Central memory CD4-positive, alpha-beta T cell (primary cell): ENCODE data around the gene NEK4.

Source experiments
- DNase-seq: peaks from one replicate; pipeline ENCODE4 v3.0.0; 2022

NEK4 gene

DNA sequence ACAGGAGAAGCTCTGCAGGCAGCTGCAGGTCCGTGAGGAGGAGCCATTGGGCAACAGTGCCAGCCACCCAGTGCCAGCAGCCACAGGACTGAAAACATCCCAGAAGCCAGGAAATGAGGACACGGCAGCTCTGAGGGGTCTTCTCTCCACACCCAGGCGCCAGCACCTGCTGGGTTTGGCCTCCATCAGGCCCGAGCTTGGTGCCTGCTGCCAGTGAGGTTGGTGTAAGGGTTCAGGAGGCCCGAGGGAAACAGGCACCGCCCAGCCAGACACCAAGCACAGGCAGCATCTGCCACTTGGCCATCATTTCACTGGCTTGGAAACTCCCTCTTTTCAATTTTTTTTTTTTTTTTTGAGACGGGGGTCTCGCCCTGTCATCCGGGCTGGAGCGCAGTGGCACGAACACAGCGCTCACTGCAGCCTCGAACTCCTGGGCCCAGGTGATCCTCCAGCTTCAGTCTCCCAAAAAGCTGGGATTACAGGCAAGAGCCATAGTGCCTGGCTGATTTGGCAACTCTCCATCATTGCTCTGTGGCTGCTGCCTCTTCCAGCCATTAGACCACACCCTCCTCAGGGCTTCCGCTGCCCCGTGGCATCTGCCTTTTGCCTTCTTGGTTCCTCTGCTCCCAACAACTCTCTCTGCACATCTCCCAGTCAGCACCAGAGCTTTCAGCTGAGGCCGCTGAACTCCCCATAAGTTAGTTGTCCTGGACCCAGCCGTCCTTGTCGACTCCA is 22.4 kb upstream of the NEK4 start:
- DNase-seq = no peak

DNA sequence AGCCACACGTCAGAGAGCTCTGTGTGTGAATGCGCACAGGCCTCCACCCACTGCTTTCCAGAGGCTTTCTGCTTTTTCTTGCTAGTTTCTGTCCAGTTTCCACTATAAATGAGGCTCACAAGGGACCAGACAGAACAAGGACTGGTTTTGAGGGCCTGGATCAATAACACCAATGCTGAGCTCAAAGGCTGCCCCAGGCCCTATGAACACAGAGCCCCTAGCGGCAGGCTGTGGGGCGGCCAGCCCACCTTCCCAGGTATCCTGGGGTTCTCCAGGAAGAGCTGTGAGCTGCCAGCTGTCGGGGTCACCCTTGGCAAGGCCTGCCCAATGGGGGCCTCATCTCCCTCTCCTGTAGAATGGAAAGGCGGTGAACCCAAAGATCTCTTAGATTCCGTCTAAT is 21.7 kb upstream of the NEK4 start:
- no peak for DNase-seq

GRCh38 chr3:52791928-52792327 is 21.2 kb upstream of the NEK4 start:
- DNase-seq = no peak

- DNase-seq = no peak
These were observed 20.6 kb upstream of the NEK4 start for GRCh38 chr3:52791366-52791765.

DNA sequence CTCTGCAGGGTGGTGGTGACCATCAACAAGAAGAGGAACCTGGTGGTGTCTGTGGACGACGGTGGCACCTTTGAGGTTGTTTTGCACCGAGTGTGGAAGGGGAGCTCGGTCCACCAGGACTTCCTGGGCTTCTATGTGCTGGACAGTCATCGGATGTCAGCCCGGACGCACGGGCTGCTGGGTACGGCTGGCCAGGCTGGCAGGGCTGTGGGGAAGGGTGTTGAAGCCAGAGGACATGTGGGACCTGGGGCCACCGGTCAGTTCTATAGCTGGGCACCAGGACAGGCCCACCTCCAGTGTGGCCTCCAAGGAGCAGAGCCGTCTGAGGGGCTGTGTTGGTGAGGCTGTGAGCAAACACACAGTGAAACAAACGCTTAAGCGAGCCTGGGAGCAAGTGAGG is 20.0 kb upstream of the NEK4 start:
- DNase-seq = no peak

DNA sequence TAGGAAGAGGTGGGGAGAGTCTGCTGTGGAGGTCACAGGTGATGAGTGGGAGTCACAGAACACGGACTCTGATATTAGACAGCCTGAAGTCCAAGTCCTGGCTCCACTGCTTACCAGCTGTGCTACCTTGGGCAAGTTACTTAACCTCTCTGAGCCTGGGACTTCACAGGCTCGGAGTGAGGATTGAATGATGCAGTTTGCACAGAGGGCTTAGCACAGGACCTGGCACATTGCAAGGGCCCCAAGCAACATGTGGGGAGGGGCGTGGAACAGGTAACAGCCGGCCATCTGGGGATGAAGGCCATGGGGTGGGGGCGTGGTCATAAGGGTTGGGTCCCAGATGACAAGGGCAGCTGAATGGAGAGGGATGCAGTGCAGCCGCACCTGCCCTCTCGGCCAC is 19.6 kb upstream of the NEK4 start:
- DNase-seq = no peak

DNA sequence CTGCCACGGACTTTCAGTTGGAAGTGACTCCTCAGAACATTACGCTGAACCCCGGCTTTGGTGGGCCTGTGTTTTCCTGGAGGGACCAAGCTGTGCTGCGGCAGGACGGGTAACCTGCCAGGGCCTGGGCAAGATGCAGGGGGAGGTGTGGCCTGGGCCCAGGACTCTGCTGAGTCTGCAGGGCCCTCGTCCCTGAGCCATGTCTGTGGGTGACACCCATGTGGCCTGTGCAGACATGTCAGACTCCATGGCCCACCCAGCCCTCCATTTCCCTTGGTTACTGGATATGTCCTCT is 19.0 kb upstream of the NEK4 start:
- no peak for DNase-seq

- DNase-seq = no peak
These were observed 18.4 kb upstream of the NEK4 start for GRCh38 chr3:52788890-52789745.

DNA sequence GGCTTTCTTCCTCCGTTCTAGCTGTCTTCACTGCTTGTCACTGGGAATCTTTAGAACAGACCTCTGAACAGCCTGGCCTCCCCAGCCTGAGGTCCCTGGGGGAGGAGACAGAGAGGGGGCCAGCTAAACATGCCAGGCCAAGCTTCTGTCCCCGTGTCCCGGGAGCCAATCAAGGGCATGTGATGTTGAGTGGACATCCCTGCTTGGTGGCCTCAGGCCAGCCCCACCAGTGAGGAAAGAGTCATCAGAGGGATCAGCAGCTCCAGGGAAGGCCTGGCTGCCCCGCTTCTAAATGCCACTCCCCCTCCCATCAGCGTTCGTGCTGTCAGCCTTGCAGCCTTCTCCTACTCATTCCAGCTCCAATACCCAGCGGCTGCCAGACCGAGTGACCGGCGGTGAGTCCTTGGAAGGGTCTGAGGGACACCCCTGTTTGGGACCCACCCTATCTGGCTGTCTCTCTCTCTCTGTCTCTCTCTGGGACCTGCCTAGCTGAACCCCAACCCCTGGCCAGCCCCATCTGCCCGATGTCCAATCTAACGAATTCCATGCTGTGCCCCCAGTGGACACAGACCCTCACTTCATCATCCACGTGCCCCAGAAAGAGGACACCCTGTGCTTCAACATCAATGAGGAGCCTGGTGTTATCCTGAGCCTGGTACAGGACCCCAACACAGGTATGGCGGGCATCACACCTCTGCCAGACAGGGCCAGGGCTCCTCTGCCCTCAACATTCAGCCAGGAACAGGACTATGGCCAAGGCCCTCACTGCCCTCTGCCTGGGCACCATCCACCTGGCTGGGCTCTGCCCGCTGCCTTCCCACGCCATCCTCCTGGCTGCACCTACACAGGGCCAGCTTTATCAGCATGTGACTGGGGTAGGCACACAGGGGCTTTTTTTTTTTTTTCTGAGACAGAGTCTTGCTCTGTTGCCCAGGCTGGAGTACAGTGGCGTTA is 17.2 kb upstream of the NEK4 start:
- DNase-seq = no peak

DNA sequence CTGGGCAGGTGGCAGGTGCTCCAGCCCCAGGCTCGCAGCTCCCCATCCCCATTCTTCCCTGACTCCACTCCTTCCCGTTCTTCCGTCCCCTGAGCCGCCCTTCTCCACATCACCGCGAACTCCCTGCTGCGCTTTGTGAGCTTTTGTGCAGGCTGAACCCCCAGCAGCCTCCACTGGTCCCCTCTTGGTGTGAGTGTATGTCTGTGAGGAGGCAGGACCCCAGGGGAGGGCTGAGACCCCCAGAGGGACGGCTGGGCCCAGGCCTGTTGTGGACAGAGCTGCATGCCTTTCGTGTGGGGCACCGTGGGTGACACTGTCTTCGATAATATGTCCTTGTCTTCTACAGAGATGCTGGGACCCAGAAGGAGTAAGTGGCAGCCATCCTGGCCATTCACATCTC is 16.5 kb upstream of the NEK4 start:
- no peak for DNase-seq

DNA sequence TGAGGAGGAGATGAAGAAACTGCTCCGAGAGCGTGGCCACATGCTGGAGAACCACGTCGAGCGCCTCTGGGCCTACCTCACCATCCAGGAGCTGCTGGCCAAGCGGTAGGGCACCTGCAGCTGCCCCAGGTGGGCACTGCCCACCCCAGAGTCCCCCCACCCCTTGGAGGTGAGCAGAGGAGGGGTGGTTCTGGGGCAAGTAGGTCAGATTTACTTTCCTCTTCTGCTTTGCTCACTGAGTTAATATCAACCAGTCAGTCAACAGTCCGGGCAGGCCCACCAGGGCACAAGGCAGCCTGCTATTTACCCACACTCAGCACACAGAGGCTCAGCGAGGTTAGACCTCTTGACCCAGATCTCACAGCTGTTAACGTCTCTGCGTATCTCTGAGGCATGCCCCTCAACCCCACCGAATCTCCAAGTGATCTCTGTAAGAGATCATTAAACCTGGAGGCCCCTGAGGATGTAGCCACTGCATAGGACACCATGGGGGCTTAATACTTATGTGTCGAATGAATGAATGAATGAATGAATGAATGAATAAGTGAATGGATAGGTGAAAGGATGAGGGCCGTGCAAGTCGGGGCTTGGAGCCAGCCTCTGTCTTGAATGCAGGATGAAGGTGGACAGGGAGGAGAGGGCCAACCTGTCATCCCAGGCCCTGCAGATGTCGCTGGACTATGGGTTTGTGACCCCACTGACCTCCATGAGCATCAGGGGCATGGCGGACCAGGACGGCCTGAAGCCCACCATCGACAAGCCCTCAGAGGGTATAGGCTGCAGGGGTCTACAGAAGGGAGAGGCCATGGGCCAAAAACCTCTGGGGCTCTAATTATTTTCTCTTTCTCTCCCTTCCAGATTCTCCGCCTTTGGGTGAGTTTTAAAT is 15.8 kb upstream of the NEK4 start:
- no peak for DNase-seq

DNA sequence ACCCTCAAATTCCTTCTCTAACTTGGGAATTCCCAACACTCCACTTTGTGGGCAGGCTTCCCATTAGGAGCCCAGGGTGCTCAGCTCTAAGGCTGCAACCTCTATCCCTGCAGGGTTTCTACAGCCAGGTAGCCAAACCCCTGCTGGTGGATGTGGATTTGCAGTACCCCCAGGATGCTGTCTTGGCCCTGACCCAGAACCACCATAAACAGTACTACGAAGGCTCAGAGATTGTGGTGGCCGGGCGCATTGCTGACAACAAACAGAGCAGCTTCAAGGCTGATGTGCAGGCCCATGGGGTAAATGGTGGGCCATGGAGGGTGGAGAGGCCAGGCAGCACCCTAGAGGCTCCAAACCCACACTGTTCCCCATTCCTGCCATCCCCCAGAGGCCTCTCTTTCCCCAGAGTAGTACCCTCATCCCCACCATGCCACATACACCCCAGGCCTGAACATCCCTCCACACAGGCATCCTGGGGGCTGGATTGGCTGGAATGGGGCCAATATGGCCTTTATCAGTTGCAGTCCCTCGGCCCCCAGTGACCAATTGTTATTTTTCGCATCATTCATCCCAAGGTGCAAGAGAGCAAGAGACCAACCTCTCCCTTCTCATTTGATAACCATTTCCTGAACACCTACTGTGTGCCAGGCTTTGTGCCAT is 14.3 kb upstream of the NEK4 start:
- no peak for DNase-seq

DNA sequence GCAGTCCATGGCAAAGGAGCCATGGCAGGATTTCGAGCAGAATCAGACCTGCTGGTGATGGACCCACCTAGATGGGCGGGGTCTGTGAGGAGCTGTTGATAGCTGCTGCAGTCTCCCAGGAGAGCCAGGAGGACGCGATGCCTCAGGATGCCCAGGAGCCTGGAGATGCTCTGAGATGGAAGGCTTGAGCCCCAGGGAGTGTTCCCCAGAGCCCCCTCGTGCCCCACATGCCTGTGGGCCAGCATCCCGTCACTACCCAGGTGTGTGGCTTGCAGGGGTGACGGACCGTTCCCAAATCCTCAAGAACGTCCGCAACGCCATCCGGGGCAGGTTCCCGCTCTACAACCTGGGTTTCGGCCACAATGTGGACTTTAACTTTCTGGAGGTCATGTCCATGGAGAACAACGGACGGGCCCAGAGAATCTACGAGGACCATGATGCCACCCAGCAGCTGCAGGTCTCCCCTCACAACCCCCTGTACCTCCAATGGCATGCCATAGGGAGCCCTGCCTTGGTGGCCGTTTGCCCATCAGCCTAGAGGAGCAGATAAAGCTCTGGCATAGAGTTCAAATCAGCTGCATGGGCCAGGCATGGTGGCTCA is 13.4 kb upstream of the NEK4 start:
- DNase-seq = no peak

DNA sequence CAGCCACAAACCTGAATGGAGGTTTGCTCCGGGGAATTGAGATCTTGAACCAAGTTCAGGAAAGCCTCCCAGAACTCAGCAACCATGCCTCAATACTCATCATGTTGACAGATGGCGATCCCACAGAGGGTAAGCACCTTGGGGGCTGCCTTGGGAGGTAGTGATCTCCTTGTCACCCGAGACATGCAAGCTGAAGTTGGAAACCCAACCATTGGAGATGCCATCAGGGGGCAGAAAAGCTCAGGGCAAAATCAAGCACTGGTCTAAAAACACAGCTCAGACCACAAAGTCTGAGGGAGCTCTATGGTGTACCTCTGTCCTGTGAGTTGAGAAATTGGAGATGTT is 12.4 kb upstream of the NEK4 start:
- DNase-seq = no peak

DNA sequence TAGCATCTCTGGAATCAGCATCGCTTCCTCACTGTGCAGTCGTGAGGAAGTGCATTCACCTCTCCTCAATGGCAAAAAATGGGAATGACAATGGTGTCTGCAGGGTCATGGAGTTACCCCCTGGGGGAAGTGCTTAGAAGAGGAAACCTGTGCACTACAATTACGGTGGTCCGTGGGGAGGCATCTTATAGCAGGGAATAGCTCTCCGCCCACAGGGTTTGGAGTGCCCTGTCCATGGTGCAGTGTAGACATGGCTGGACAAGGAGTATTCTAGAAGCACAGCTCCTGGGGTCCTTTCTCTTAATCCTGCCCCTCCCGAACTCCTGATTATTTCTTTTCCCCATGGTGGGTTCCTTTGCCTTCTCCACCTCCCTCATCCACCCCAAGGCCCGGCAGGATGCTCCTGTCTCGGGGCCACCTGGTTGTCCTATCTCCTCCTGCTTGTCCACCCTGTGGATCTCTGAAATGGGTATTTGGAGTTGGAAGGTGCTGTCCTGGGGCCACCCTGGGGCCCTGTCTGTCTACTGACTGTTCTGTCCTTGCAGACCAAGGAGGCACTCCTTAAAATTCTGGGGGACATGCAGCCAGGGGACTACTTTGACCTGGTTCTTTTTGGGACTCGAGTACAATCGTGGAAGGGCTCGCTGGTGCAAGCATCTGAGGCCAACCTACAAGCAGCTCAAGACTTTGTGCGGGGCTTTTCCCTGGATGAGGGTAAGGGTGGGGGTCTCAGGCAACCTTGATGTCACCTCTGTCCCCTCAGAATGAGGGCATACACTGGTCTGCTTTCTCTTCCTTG is 11.9 kb upstream of the NEK4 start:
- no peak for DNase-seq

GRCh38 chr3:52781741-52782140 is 11.0 kb upstream of the NEK4 start:
- no peak for DNase-seq

- no peak for DNase-seq
These were observed 9.3 kb upstream of the NEK4 start for GRCh38 chr3:52779837-52780585.

DNA sequence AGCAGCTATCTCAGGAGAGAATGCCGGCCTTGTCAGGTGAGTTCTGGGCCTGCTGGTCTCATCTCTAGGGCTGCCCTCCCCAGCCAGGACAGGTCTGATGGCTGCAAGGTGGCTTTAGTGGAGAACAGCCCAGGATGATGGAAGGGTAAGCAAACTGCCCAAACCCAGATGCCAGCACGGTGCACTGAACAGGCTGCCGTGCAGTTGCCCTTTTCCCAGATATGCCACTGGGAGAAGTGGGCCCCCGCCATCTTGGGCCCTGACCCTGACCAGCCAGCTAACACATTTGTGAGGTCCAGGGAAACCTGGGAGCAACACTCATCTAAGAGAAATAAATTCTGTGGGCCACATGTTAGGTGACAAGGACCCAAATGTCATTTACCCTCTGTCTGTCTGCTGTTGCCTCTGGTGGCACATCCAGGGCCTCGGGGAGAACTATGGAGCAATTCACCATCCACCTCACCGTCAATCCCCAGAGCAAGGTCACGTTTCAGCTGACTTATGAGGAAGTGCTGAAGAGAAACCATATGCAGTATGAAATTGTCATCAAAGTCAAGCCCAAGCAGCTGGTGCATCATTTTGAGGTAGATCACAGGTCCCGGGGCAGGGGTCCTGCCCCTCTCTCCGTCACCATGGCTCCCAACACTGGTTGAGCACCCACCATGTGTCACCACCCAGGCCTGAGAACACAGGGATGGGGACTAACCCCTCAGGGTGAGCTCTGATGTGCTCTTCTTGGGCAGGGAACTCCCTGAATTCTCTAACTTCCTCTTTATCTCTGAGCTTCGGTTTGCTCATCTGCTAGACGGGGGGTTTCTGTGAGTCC is 8.5 kb upstream of the NEK4 start:
- no peak for DNase-seq
